Transverse colon (tissue), 4 donors: ENCODE results near the gene FOXN4. TPM values are rescaled to one million over a fixed set of nuclear protein-coding genes. Genes with fewer than 3 reads are reported as not detected.

Experiments used
- DNase-seq: peaks from one replicate; pipeline ENCODE4 v3.0.0-alpha.2; 2019
- H3K27ac ChIP-seq, 4 donors: fragments of 200-600 bp; sonication (generic); 2 replicates each; pipeline ENCODE4 v1.5.1; 2016 to 2018; ENCODE audit warnings: inconsistent platforms in 4 of 4
- H3K27me3 ChIP-seq: fragments of 200-600 bp; sonication (generic); 2 replicates; pipeline ENCODE4 v1.5.1; 2017; ENCODE audit warnings: inconsistent platforms
- H3K36me3 ChIP-seq, 4 donors: fragments of 200-600 bp; sonication (generic); 2 replicates each; pipeline ENCODE4 v1.5.1; 2017 to 2019; ENCODE audit warnings: inconsistent platforms in 4 of 4
- H3K4me1 ChIP-seq, 4 donors: fragments of 200-600 bp; sonication (generic); 2 replicates each; pipeline ENCODE4 v1.5.1; 2017 to 2020; ENCODE audit warnings: inconsistent platforms in 4 of 4
- H3K4me3 ChIP-seq, 4 donors: fragments of 200-600 bp; sonication (generic); 1 replicate in 1 of 4; 2 replicates in 3 of 4; pipeline versions ENCODE4 v1.5.1 to v1.6.1; 2017 to 2019; ENCODE audit warnings: inconsistent platforms in 4 of 4
- H3K9me3 ChIP-seq, 2 donors: fragments of 200-600 bp; sonication (generic); 2 replicates each; pipeline ENCODE4 v1.5.1; 2017 to 2019; ENCODE audit warnings: inconsistent platforms in 2 of 2
- EP300 ChIP-seq: sonication (generic); formaldehyde crosslinking; IDR thresholded peaks from one replicate; pipeline ENCODE4 v1.6.1; 2017; ENCODE audit warnings: antibody characterized with exemption, low read depth
- POLR2A ChIP-seq: fragments of 450-650 bp; IDR thresholded peaks from one replicate; pipeline ENCODE4 v1.6.1; 2016; ENCODE audit warnings: antibody characterized with exemption, mild to moderate bottlenecking, moderate library complexity
- POLR2AphosphoS5 ChIP-seq, 3 donors: sonication (generic); formaldehyde crosslinking; IDR thresholded peaks; one replicate each; pipeline ENCODE4 v1.6.1; 2016; ENCODE audit warnings: antibody characterized with exemption in 3 of 3
- WGBS, 2 donors: methylation state at CpG; one replicate each; pipeline ENCODE4 v1.1.5; 2018; ENCODE audit warnings: low coverage in 1 of 2; 5-methylcytosine and 5-hydroxymethylcytosine counted together
- in situ Hi-C, 4 donors: fragments of 200-750 bp; cut with MboI; loops; one replicate each; pipeline versions ENCODE4 v1.15.0 to v1.15.1; 2017; ENCODE audit warnings: low sequenced_read_pairs in 3 of 4, low pct_ligation_motif_present in 1 of 4, low pct_unique_long_range_greater_than_20kb in 1 of 4
- intact Hi-C: fragments of 100-400 bp; cut with DNase I; formaldehyde crosslinking; loops from one replicate; pipeline ENCODE4 v1.15.1; 2023; ENCODE audit warnings: low total_unique reads
- total RNA-seq, 4 donors: library from RNA; depleted of rRNA; stranded (reverse); fragments of >200 nt; gene quantifications; one replicate each; pipeline ENCODE4 v1.1.0, GENCODE V29; 2016
- TF ChIP-seq, protein P1 (sequence below), 5 experiments: fragments of 200-600 bp in 3 of 5; fragments of 450-650 bp in 2 of 5; sonication (generic) in 3 of 5; IDR thresholded peaks; 1 replicate in 2 of 5; 2 replicates in 3 of 5; pipeline ENCODE4 v1.5.1; 2016 to 2017; ENCODE audit warnings: antibody characterized with exemption in 5 of 5, inconsistent platforms in 3 of 5, mild to moderate bottlenecking in 2 of 5, moderate library complexity in 1 of 5

Gene FOXN4
- total RNA-seq, 4 donors from 2014 or later = not detected

GRCh38 chr12:109304485-109304884 is 4.6 kb downstream of the FOXN4 start:
- WGBS, 2 donors = 49% methylated on average over 8 of the region's 8 CpGs; no CpG with 5 or more reads in 1 of the 2 donors
- TF ChIP-seq POLR2A (no peak), POLR2AphosphoS5 (IDR thresholded peaks at IDR 0.05) (no peak), EP300 (no peak)
- TF ChIP-seq, protein P1, sequence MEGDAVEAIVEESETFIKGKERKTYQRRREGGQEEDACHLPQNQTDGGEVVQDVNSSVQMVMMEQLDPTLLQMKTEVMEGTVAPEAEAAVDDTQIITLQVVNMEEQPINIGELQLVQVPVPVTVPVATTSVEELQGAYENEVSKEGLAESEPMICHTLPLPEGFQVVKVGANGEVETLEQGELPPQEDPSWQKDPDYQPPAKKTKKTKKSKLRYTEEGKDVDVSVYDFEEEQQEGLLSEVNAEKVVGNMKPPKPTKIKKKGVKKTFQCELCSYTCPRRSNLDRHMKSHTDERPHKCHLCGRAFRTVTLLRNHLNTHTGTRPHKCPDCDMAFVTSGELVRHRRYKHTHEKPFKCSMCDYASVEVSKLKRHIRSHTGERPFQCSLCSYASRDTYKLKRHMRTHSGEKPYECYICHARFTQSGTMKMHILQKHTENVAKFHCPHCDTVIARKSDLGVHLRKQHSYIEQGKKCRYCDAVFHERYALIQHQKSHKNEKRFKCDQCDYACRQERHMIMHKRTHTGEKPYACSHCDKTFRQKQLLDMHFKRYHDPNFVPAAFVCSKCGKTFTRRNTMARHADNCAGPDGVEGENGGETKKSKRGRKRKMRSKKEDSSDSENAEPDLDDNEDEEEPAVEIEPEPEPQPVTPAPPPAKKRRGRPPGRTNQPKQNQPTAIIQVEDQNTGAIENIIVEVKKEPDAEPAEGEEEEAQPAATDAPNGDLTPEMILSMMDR (IDR thresholded peaks at IDR 0.05) = no peak
- Histone ChIP-seq H3K4me3 (no peak overlapping the region), H3K27me3 (peaks cover 52% of the 10 kb centered on the region), H3K4me1 (peaks cover 6 to 9% (median 9%) of the 10 kb centered on the region in 4 donors), H3K36me3 (no peaks in the 10 kb centered on the region), H3K27ac (no peak overlapping the region), H3K9me3 (no peaks in the 10 kb centered on the region)
- no peak for DNase-seq
- in situ Hi-C loops (no loop called here), intact Hi-C loops (no loop called here)

- TF ChIP-seq EP300 (no peak), POLR2A (no peak), POLR2AphosphoS5 (IDR thresholded peaks at IDR 0.05) (no peak)
- TF ChIP-seq, protein P1 (IDR thresholded peaks at IDR 0.05) = no peak
- in situ Hi-C loops (no loop called here), intact Hi-C loops (no loop called here)
- no peak for DNase-seq
- Histone ChIP-seq H3K4me3 (no peak overlapping the region), H3K27me3 (peaks cover 35% of the 10 kb centered on the region), H3K9me3 (no peaks in the 10 kb centered on the region), H3K36me3 (no peaks in the 10 kb centered on the region), H3K27ac (no peak overlapping the region), H3K4me1 (no peaks in the 10 kb centered on the region)
- WGBS, 2 donors = 66% methylated on average over 5 of the region's 5 CpGs; no CpG with 5 or more reads in 1 of the 2 donors
Observed at GRCh38 chr12:109302770-109303169, 6.3 kb downstream of the FOXN4 start.

- Histone ChIP-seq H3K4me3 (no peak overlapping the region), H3K9me3 (no peaks in the 10 kb centered on the region), H3K27ac (no peak overlapping the region), H3K4me1 (no peaks in the 10 kb centered on the region), H3K27me3 (peaks cover 31% of the 10 kb centered on the region), H3K36me3 (no peaks in the 10 kb centered on the region)
- in situ Hi-C loops (no loop called here), intact Hi-C loops (no loop called here)
- DNase-seq = no peak
- TF ChIP-seq POLR2AphosphoS5 (IDR thresholded peaks at IDR 0.05) = no peak
- TF ChIP-seq POLR2A = no peak
- TF ChIP-seq, protein P1 (IDR thresholded peaks at IDR 0.05) = peak in 1 of 5 experiments; percentile 23
- no peak for TF ChIP-seq EP300
- 38% methylated on average over 2 of the region's 2 CpGs; no CpG with 5 or more reads in 1 of the 2 donors for WGBS, 2 donors
Observed at GRCh38 chr12:109302358-109302757, 6.7 kb downstream of the FOXN4 start.

DNA sequence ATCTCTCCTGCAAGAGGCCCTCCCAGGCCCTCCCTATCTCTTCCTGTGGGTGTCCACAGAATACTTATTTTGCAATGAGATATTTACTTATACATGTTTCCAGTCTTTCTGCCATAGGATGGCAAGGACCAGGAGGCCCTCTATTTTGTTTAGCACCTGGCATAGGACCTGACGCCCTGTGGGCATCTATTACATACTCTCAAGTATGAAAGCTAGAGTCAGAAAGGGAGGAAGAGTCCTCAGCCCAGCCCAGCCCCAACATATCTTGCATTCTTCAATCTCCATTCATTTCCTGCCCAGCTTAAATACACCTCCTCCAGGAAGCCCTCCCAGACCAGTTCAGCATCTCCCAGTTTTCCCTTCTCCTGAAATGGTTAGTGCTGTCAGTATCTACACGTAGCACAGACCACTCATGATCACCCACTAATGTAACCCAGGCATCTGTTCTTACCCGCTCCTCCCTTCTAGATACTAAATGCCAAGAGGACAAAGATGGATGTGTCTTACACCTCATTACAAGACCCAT is 7.4 kb downstream of the FOXN4 start:
- H3K27me3 ChIP-seq = peaks cover 24% of the 10 kb centered on the region

More for the DNA sequence above, 7.4 kb downstream of the FOXN4 start:
- H3K27ac ChIP-seq = no peak overlapping the region
- intact Hi-C loops (no loop called here), in situ Hi-C loops (no loop called here)
- H3K9me3 ChIP-seq = no peaks in the 10 kb centered on the region
- H3K4me3 ChIP-seq = no peak overlapping the region
- no peaks in the 10 kb centered on the region for H3K4me1 ChIP-seq
- no peak for DNase-seq
- 75 to 80% methylated on average over 2 to 3 of the region's 3 CpGs for WGBS, 2 donors
- no peak for TF ChIP-seq POLR2A
- no peak for TF ChIP-seq EP300
- TF ChIP-seq POLR2AphosphoS5 (IDR thresholded peaks at IDR 0.05) = no peak
- TF ChIP-seq, protein P1 (IDR thresholded peaks at IDR 0.05) = no peak
- no peaks in the 10 kb centered on the region for H3K36me3 ChIP-seq
